ENCODE measurements around the gene SLC7A4.
"Not testable (repeated sequence)": the region's sequence is repeated elsewhere in the genome, so short reads cannot be mapped to it uniquely, and the experiment has no call there.

The SLC7A4 gene

DNA sequence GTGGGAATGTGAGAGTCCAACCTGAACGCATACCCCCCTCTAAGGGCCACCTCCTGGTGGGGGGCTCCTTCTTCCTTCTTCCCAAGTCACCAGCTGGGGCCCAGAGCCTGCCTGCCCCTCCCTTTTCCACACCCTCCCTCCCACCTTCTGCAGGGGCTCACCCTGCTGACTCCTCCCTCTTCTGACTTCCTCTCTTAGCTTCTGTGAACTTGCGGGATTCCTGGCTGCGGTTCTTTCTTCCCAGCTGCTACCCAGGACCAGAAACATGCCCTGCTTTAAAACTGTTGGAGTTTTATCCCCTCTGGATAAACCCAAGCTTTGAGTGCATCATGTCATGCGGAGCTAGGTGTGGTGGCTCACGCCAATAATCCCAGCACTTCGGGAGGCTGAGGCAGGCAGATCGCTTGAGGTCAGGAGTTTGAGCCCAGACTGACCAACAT is 23.5 kb upstream of the SLC7A4 start:
- H3K4me3 ChIP-seq (ENCODE audit: low read length) = no peak overlapping the region
- no peak overlapping the region for H3K9ac ChIP-seq (ENCODE audit: low read depth, low read length)
- H3K4me1 ChIP-seq (ENCODE audit: insufficient read depth, low read length) = peaks cover 10% of the 10 kb centered on the region

DNA sequence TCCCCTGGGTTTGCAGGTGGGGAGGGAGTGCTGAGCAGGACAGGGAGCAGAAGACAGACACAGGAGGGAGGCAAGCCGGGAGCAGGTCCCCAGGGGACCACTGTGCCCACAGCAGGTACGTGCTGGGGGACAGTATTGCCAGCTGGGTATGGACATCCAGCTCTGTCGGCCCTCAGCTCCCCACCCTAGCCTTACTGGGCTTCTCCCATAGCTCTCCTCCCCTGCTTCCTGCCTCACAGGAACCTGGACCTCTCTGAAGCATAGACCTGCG is 23.1 kb upstream of the SLC7A4 start:
- H3K4me1 ChIP-seq (ENCODE audit: insufficient read depth, low read length) = peaks cover 10% of the 10 kb centered on the region
- H3K4me3 ChIP-seq (ENCODE audit: low read length) = no peak overlapping the region
- H3K27me3 ChIP-seq (ENCODE audit: insufficient read depth, low read length) = no peaks in the 10 kb centered on the region
- H3K9ac ChIP-seq (ENCODE audit: low read depth, low read length) = no peak overlapping the region
- no peak overlapping the region for H3K27ac ChIP-seq (ENCODE audit: low read length)
- H3K36me3 ChIP-seq (ENCODE audit: insufficient read depth, low read depth, low read length) = no peaks in the 10 kb centered on the region
- no peaks in the 10 kb centered on the region for H3K9me3 ChIP-seq (ENCODE audit: insufficient read depth, low read depth, low read length)

More for the DNA sequence above, 23.5 kb upstream of the SLC7A4 start:
- Histone ChIP-seq H3K9me3 (ENCODE audit: insufficient read depth, low read depth, low read length) (no peaks in the 10 kb centered on the region), H3K27me3 (ENCODE audit: insufficient read depth, low read length) (no peaks in the 10 kb centered on the region), H3K36me3 (ENCODE audit: insufficient read depth, low read depth, low read length) (no peaks in the 10 kb centered on the region), H3K27ac (ENCODE audit: low read length) (no peak overlapping the region)

GRCh38 chr22:21054714-21055563 is 22.6 kb upstream of the SLC7A4 start:
- Histone ChIP-seq H3K36me3 (ENCODE audit: insufficient read depth, low read depth, low read length) (no peaks in the 10 kb centered on the region), H3K4me1 (ENCODE audit: insufficient read depth, low read length) (peaks cover 10% of the 10 kb centered on the region), H3K4me3 (ENCODE audit: low read length) (no peak overlapping the region), H3K27ac (ENCODE audit: low read length) (no peak overlapping the region), H3K9me3 (ENCODE audit: insufficient read depth, low read depth, low read length) (no peaks in the 10 kb centered on the region), H3K9ac (ENCODE audit: low read depth, low read length) (no peak overlapping the region), H3K27me3 (ENCODE audit: insufficient read depth, low read length) (no peaks in the 10 kb centered on the region)

DNA sequence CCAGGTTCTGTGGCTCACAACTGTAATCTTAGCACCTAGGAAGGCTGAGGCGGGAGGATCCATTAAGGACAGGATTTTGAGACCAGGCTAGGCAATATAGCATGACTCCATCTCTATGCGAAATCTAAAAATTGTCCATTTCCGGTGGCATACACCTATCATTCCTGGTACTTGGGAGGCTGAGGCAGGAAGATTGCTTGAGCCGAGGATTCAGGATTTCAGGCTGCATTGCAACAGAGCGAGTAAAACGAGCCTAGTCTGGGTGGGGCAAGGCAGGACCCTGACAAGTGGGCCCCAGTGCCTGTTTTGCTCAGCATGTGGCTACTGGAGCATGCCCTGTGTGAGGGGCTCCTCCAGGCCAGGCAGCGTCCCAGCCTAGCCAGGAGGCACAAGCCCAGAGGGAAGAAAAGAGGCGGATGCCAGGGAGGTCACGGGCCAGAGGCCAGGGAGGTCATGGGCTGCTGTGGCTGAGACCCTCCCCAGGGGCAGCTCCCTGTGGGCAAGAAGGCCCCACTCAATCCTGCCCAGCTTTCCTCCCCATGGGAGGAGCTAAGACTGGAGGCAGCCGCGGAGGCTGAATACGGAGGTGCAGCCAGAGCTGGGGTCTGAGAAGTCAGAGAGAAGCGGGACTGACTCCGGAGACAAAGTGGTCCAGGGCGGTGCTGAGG is 21.8 kb upstream of the SLC7A4 start:
- H3K9me3 ChIP-seq (ENCODE audit: insufficient read depth, low read depth, low read length) = no peaks in the 10 kb centered on the region
- H3K27ac ChIP-seq (ENCODE audit: low read length) = no peak overlapping the region
- H3K4me3 ChIP-seq (ENCODE audit: low read length) = no peak overlapping the region
- H3K9ac ChIP-seq (ENCODE audit: low read depth, low read length) = no peak overlapping the region
- no peaks in the 10 kb centered on the region for H3K36me3 ChIP-seq (ENCODE audit: insufficient read depth, low read depth, low read length)
- H3K4me1 ChIP-seq (ENCODE audit: insufficient read depth, low read length) = peaks cover 10% of the 10 kb centered on the region
- no peaks in the 10 kb centered on the region for H3K27me3 ChIP-seq (ENCODE audit: insufficient read depth, low read length)

DNA sequence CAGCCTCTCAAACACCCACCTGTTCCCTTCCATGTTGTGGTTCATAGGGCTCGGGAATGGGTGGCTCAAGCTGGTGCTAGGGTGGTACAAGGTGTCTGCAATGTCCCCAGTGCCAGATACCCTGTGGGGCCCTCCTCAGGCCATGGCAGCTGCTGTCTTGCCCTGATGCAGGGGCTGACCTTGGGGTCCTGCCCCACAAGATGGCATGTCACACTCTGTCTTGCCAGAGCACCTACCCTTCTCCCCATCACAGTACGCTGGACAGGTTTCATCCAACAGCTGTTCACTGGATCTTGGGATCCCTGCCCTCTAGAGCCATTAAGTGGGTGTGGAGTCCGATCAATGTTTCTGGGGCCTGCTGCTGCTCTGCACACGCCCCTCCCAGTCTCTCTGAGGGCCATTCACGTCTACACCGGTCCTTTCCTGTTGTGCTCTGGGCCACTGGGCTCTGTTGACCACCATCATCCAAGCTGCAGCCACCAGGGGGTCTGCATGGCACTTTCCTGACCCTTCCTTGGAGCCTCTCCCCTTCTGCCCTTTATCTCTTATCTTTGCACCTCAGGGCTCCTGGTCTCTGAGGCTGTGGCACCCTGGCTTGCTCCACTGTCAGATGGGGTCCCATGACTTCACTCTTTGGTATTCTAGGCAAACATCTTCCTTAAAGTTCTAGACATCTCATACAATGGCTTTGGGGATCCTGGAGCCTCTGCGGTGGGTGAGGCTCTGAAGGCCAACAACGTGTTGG is 20.5 kb upstream of the SLC7A4 start:
- no peaks in the 10 kb centered on the region for H3K36me3 ChIP-seq (ENCODE audit: insufficient read depth, low read depth, low read length)
- no peaks in the 10 kb centered on the region for H3K27me3 ChIP-seq (ENCODE audit: insufficient read depth, low read length)
- peaks cover 10% of the 10 kb centered on the region for H3K4me1 ChIP-seq (ENCODE audit: insufficient read depth, low read length)
- no peak overlapping the region for H3K27ac ChIP-seq (ENCODE audit: low read length)
- no peaks in the 10 kb centered on the region for H3K9me3 ChIP-seq (ENCODE audit: insufficient read depth, low read depth, low read length)
- H3K4me3 ChIP-seq (ENCODE audit: low read length) = no peak overlapping the region
- no peak overlapping the region for H3K9ac ChIP-seq (ENCODE audit: low read depth, low read length)

DNA sequence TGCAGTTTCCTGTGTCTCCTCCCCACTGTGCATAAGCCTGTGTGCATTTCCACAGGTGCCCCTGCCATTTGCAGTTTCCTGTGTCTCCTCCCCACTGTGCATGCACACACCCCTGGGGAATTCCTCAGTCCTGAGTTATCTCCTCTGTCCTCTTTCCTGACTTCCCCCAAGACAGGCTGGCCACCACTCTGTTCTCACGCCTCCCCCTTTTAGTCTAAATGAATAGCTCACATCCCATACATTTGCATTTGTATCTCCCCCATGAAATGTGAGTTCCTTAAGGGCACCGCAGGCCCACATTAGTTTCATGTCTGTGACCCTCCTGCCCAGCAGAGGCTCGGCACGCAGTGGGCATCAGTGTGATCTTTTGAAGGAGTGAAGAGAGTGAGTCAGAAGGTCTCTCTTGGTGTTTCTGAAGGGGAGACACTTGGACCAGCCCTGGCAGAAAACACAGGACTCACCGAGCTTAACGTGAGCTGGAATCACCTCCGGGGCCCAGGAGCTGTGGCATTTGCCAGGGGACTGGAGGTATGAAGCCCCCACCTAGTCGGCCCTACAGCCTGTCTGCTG is 19.6 kb upstream of the SLC7A4 start:
- Histone ChIP-seq H3K9me3 (ENCODE audit: insufficient read depth, low read depth, low read length) (no peaks in the 10 kb centered on the region), H3K27me3 (ENCODE audit: insufficient read depth, low read length) (no peaks in the 10 kb centered on the region), H3K36me3 (ENCODE audit: insufficient read depth, low read depth, low read length) (no peaks in the 10 kb centered on the region), H3K27ac (ENCODE audit: low read length) (no peak overlapping the region), H3K9ac (ENCODE audit: low read depth, low read length) (no peak overlapping the region), H3K4me3 (ENCODE audit: low read length) (no peak overlapping the region; the same call in 1 of the 2 replicates), H3K4me1 (ENCODE audit: insufficient read depth, low read length) (peaks cover 10% of the 10 kb centered on the region)

- Histone ChIP-seq H3K36me3 (ENCODE audit: insufficient read depth, low read depth, low read length) (no peaks in the 10 kb centered on the region), H3K27me3 (ENCODE audit: insufficient read depth, low read length) (no peaks in the 10 kb centered on the region), H3K9me3 (ENCODE audit: insufficient read depth, low read depth, low read length) (no peaks in the 10 kb centered on the region), H3K4me3 (ENCODE audit: low read length) (no peak overlapping the region; the same call in 1 of the 2 replicates), H3K4me1 (ENCODE audit: insufficient read depth, low read length) (peaks cover 10% of the 10 kb centered on the region), H3K9ac (ENCODE audit: low read depth, low read length) (no peak overlapping the region), H3K27ac (ENCODE audit: low read length) (no peak overlapping the region)
Observed at GRCh38 chr22:21051145-21051830, 18.9 kb upstream of the SLC7A4 start.

DNA sequence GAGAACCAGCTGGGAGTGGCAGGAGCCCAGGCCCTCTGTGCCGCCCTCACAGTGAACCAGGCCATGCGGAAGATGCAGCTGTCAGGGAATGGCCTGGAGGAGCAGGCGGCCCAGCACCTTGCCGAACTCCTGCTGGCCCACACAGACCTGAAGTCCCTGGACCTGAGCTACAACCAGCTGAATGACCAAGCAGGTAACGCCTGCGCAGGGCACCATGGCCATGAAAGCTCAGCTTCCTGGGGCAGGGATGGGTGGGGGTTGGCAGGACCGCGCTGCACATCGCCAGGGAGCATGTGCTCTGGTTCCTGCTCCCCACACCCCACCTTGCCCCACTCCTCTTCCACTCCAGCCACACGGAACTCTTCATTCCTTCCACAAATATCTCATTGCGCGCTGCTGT is 16.6 kb upstream of the SLC7A4 start:
- H3K27me3 ChIP-seq (ENCODE audit: insufficient read depth, low read length) = peaks cover 14% of the 10 kb centered on the region
- H3K4me3 ChIP-seq (ENCODE audit: low read length); H3K9me3 ChIP-seq (ENCODE audit: insufficient read depth, low read depth, low read length); H3K36me3 ChIP-seq (ENCODE audit: insufficient read depth, low read depth, low read length); H3K9ac ChIP-seq (ENCODE audit: low read depth, low read length); H3K27ac ChIP-seq (ENCODE audit: low read length): not testable (repeated sequence)
- peaks cover 17% of the 10 kb centered on the region for H3K4me1 ChIP-seq (ENCODE audit: insufficient read depth, low read length)

- H3K36me3 ChIP-seq (ENCODE audit: insufficient read depth, low read depth, low read length); H3K9me3 ChIP-seq (ENCODE audit: insufficient read depth, low read depth, low read length); H3K27ac ChIP-seq (ENCODE audit: low read length); H3K9ac ChIP-seq (ENCODE audit: low read depth, low read length); H3K4me3 ChIP-seq (ENCODE audit: low read length): not testable (repeated sequence)
- H3K4me1 ChIP-seq (ENCODE audit: insufficient read depth, low read length) = peaks cover 17% of the 10 kb centered on the region
- H3K27me3 ChIP-seq (ENCODE audit: insufficient read depth, low read length) = peaks cover 19% of the 10 kb centered on the region
Observed at GRCh38 chr22:21048448-21048847, 16.1 kb upstream of the SLC7A4 start.

- Histone ChIP-seq H3K9ac (ENCODE audit: low read depth, low read length) (no peak overlapping the region), H3K4me1 (ENCODE audit: insufficient read depth, low read length) (peaks cover 17% of the 10 kb centered on the region)
Observed at GRCh38 chr22:21047730-21048129, 15.4 kb upstream of the SLC7A4 start.

DNA sequence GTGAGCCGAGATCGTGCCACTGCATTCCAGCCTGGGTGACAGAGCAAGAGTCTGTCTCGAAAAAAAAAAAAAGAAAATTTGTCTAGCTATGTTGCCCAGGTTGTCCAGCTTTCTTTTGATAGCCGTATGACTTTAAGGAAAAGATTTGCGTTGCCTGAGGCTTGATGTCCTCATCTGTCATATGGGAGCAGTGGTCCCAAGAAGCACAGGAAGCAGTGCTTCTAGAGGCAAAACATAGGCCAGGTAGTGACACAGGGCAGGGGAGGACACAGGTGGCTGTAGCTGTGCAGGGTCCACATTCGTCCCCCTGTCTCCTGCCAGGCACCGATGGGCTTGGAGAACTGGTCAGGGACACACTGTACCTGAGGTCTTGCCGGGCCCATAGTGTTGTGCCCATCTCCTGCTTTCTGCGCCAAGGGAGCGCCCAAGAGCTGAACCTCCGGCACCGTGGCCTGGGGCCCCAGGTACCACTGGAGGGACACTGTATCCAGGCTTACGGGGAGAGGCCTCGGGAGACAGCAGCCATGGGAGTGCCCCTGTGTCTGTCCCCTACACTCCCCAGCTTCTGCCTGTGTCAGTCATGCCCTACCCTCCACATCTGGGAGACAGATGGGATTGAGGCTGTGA is 14.8 kb upstream of the SLC7A4 start:
- Histone ChIP-seq H3K9me3 (ENCODE audit: insufficient read depth, low read depth, low read length) (no peaks in the 10 kb centered on the region), H3K4me3 (ENCODE audit: low read length) (no peak overlapping the region), H3K4me1 (ENCODE audit: insufficient read depth, low read length) (peaks cover 16% of the 10 kb centered on the region), H3K9ac (ENCODE audit: low read depth, low read length) (no peak overlapping the region), H3K27ac (ENCODE audit: low read length) (no peak overlapping the region), H3K36me3 (ENCODE audit: insufficient read depth, low read depth, low read length) (no peaks in the 10 kb centered on the region), H3K27me3 (ENCODE audit: insufficient read depth, low read length) (peaks cover 21% of the 10 kb centered on the region)

More at GRCh38 chr22:21047730-21048129, 15.4 kb upstream of the SLC7A4 start:
- H3K9me3 ChIP-seq (ENCODE audit: insufficient read depth, low read depth, low read length) = no peaks in the 10 kb centered on the region
- H3K27me3 ChIP-seq (ENCODE audit: insufficient read depth, low read length) = peaks cover 21% of the 10 kb centered on the region
- no peaks in the 10 kb centered on the region for H3K36me3 ChIP-seq (ENCODE audit: insufficient read depth, low read depth, low read length)
- H3K27ac ChIP-seq (ENCODE audit: low read length) = no peak overlapping the region
- no peak overlapping the region for H3K4me3 ChIP-seq (ENCODE audit: low read length)
